CD14-positive monocyte (primary cell): ENCODE results near the gene BYSL. TPM values are rescaled to one million over a fixed set of nuclear protein-coding genes. Genes with fewer than 3 reads are reported as not detected.

Experiments
- DNase-seq, 3 donors: peaks; one replicate each; pipeline ENCODE4 v3.0.0-alpha.2; 2011 to 2022
- H2AFZ ChIP-seq: 2 replicates; pipeline ENCODE4 v1.6.0; 2012; ENCODE audit warnings: mild to moderate bottlenecking, low read depth, low read length, inconsistent platforms; ENCODE audit not compliant: insufficient read depth, poor library complexity, severe bottlenecking
- H3K27ac ChIP-seq, 2 donors: 1 replicate in 1 of 2; 2 replicates in 1 of 2; pipeline ENCODE4 v1.5.1; 2012 to 2013; ENCODE audit warnings: low read length in 2 of 2, control low read depth in 1 of 2, inconsistent platforms in 1 of 2, low read depth in 1 of 2, mild to moderate bottlenecking in 1 of 2
- H3K27me3 ChIP-seq, 2 donors: one replicate each; pipeline versions ENCODE4 v1.6.0 to v1.6.1; 2011 to 2013; ENCODE audit warnings: low read length in 2 of 2; ENCODE audit not compliant: control insufficient read depth in 2 of 2, insufficient read depth in 2 of 2
- H3K36me3 ChIP-seq, 2 donors: replicated peaks in 1 of 2; 1 replicate in 1 of 2; 2 replicates in 1 of 2; pipeline versions ENCODE4 v1.5.1 to v1.6.1; 2012 to 2013; ENCODE audit warnings: low read length in 2 of 2, control low read depth in 1 of 2, inconsistent platforms in 1 of 2, mild to moderate bottlenecking in 1 of 2; ENCODE audit not compliant: insufficient read depth in 2 of 2, control insufficient read depth in 1 of 2
- H3K4me1 ChIP-seq, 2 donors: 1 replicate in 1 of 2; 2 replicates in 1 of 2; pipeline versions ENCODE4 v1.5.1 to v1.6.1; 2012 to 2013; ENCODE audit warnings: low read length in 2 of 2, control low read depth in 1 of 2, inconsistent platforms in 1 of 2, mild to moderate bottlenecking in 1 of 2, moderate library complexity in 1 of 2; ENCODE audit not compliant: insufficient read depth in 2 of 2, control insufficient read depth in 1 of 2
- H3K4me2 ChIP-seq: replicated peaks from 2 replicates; pipeline ENCODE3; 2012; ENCODE audit warnings: low read length, moderate library complexity, mild to moderate bottlenecking; ENCODE audit not compliant: poor library complexity, severe bottlenecking; ENCODE audit errors: extremely low read depth
- H3K4me3 ChIP-seq, 3 experiments: fragments of 200-600 bp in 1 of 3; sonication (generic) in 1 of 3; replicated peaks in 1 of 3; 1 replicate in 2 of 3; 2 replicates in 1 of 3; pipeline ENCODE4 v1.5.1; 2011 to 2013; ENCODE audit warnings: low read length in 3 of 3, mild to moderate bottlenecking in 3 of 3, control low read depth in 2 of 3, low read depth in 2 of 3, inconsistent platforms in 1 of 3, moderate library complexity in 1 of 3
- H3K79me2 ChIP-seq: 2 replicates; pipeline ENCODE4 v1.6.0; 2012; ENCODE audit warnings: mild to moderate bottlenecking, control low read depth, inconsistent platforms, low read length, moderate library complexity; ENCODE audit not compliant: insufficient read depth
- H3K9ac ChIP-seq: 2 replicates; pipeline ENCODE4 v1.6.0; 2017; ENCODE audit warnings: low read length, mild to moderate bottlenecking; ENCODE audit not compliant: insufficient read depth, poor library complexity, severe bottlenecking
- H3K9me3 ChIP-seq, 2 donors: replicated peaks in 1 of 2; 1 replicate in 1 of 2; 2 replicates in 1 of 2; pipeline versions ENCODE4 v1.5.1 to v1.6.1; 2012 to 2013; ENCODE audit warnings: low read length in 2 of 2, control low read depth in 1 of 2; ENCODE audit not compliant: control insufficient read depth in 1 of 2, insufficient read depth in 1 of 2
- H4K20me1 ChIP-seq: 2 replicates; pipeline ENCODE4 v1.6.0; 2012; ENCODE audit warnings: mild to moderate bottlenecking, low read length, control low read depth, moderate library complexity; ENCODE audit not compliant: insufficient read depth
- H3K27ac Mint-ChIP-seq, 7 donors: one replicate each; pipeline ENCODE4 v1.8.0; 2020; ENCODE audit warnings: mild to moderate bottlenecking in 7 of 7, mixed read lengths in 7 of 7, moderate library complexity in 6 of 7, inconsistent platforms in 2 of 7
- H3K27me3 Mint-ChIP-seq, 3 donors: one replicate each; pipeline ENCODE4 v1.8.0; 2021 to 2022; ENCODE audit warnings: low read depth in 3 of 3, mild to moderate bottlenecking in 3 of 3, mixed read lengths in 3 of 3, moderate library complexity in 3 of 3, inconsistent platforms in 1 of 3
- H3K36me3 Mint-ChIP-seq, 2 donors: one replicate each; pipeline ENCODE4 v1.8.0; 2020; ENCODE audit warnings: mixed read lengths in 2 of 2, inconsistent platforms in 1 of 2, mild to moderate bottlenecking in 1 of 2
- H3K4me1 Mint-ChIP-seq: one replicate; pipeline ENCODE4 v1.8.0; 2020; ENCODE audit warnings: mild to moderate bottlenecking, mixed read lengths
- H3K4me3 Mint-ChIP-seq, 2 donors: one replicate each; pipeline ENCODE4 v1.8.0; 2020; ENCODE audit warnings: mild to moderate bottlenecking in 2 of 2, mixed read lengths in 2 of 2, moderate library complexity in 1 of 2
- H3K9me3 Mint-ChIP-seq, 7 donors: one replicate each; pipeline ENCODE4 v1.8.0; 2020 to 2022; ENCODE audit warnings: mixed read lengths in 7 of 7, mild to moderate bottlenecking in 6 of 7, moderate library complexity in 6 of 7, inconsistent platforms in 2 of 7
- CTCF ChIP-seq: fragments of 200-600 bp; IDR thresholded peaks from one replicate; pipeline ENCODE4 v1.8.0; 2022; ENCODE audit warnings: antibody characterized with exemption, mild to moderate bottlenecking
- WGBS: methylation state at CpG from one replicate; pipeline ENCODE4 v1.1.5; 2013; ENCODE audit warnings: missing lambda C conversion rate; ENCODE audit not compliant: insufficient coverage; 5-methylcytosine and 5-hydroxymethylcytosine counted together
- intact Hi-C, 2 donors: fragments of 100-400 bp; cut with micrococcal nuclease; formaldehyde crosslinking; loops; one replicate each; pipeline versions ENCODE4 v1.15.0 to v1.15.1; 2023
- polyA plus RNA-seq, 3 donors: library from polyadenylated mRNA; depleted of rRNA in 1 of 3; unstranded in 2 of 3; stranded (reverse) in 1 of 3; fragments of 300-500 nt in 2 of 3; fragments of >200 nt in 1 of 3; fragmentation: Illumina TruSeq in 2 of 3; gene quantifications; 1 replicate in 2 of 3; 2 replicates in 1 of 3; pipeline ENCODE4 v1.2.3, GENCODE V29; 2012 to 2021

BYSL gene
- polyA plus RNA-seq, 3 donors, result 2.7 to 4.2 (median 3.9) TPM

- peaks cover 28% of the 10 kb centered on the region for H4K20me1 ChIP-seq
- peaks cover 0 to 15% of the 10 kb centered on the region in 2 donors for H3K36me3 Mint-ChIP-seq
- no peak for TF ChIP-seq CTCF
- H3K4me3 Mint-ChIP-seq, result no peak overlapping the region
- H3K9me3 Mint-ChIP-seq, result peaks cover 0 to 3% (median 0%) of the 10 kb centered on the region in 7 donors
- H3K27ac ChIP-seq, result no peak overlapping the region
- H3K4me2 ChIP-seq, result no peak overlapping the region
- intact Hi-C loops, result no loop called here
- H3K27me3 ChIP-seq, result no peaks in the 10 kb centered on the region
- peak in 2 of 3 donors; percentile 33 to 57 for DNase-seq
- no peak overlapping the region for H2AFZ ChIP-seq
- no peak overlapping the region for H3K4me3 ChIP-seq
- H3K27me3 Mint-ChIP-seq, result peaks cover 0 to 1% (median 0%) of the 10 kb centered on the region in 3 donors
- peaks cover 46% of the 10 kb centered on the region for H3K79me2 ChIP-seq
- H3K4me1 Mint-ChIP-seq, result peaks cover 41% of the 10 kb centered on the region
- H3K27ac Mint-ChIP-seq, result peak overlapping the region in 4 of 7 donors; percentile 20 to 74 (median 40)
- H3K9ac ChIP-seq, result no peak overlapping the region
- no peaks in the 10 kb centered on the region for H3K36me3 ChIP-seq
- H3K4me1 ChIP-seq, result peaks cover 43 to 54% of the 10 kb centered on the region in 2 donors
- no peaks in the 10 kb centered on the region for H3K9me3 ChIP-seq
Measured at GRCh38 chr6:41943456-41943855, 22.2 kb downstream of the BYSL start.

- Mint-ChIP-seq H3K9me3 (peaks cover 0 to 3% (median 0%) of the 10 kb centered on the region in 7 donors), H3K4me3 (no peak overlapping the region), H3K4me1 (peaks cover 13% of the 10 kb centered on the region), H3K27ac (peak overlapping the region in 1 of 7 donors; percentile 45), H3K36me3 (no peaks in the 10 kb centered on the region), H3K27me3 (peaks cover 0 to 3% (median 2%) of the 10 kb centered on the region in 3 donors)
- Histone ChIP-seq H2AFZ (no peak overlapping the region), H3K9me3 (no peaks in the 10 kb centered on the region), H3K79me2 (peaks cover 10% of the 10 kb centered on the region), H3K27me3 (no peaks in the 10 kb centered on the region), H3K27ac (no peak overlapping the region), H3K36me3 (no peaks in the 10 kb centered on the region), H3K4me3 (no peak overlapping the region), H4K20me1 (no peaks in the 10 kb centered on the region), H3K4me1 (peaks cover 15 to 22% of the 10 kb centered on the region in 2 donors), H3K4me2 (no peak overlapping the region), H3K9ac (no peak overlapping the region)
- intact Hi-C loops, result loop anchor here in 1 of 2 donors (2.0 kb wide), 1 partner anchor 17 kb away; no protein-coding TSS in a partner anchor
- DNase-seq, result no peak
- 87% methylated on average over 10 of the region's 10 CpGs for WGBS
- TF ChIP-seq CTCF, result no peak
Measured at GRCh38 chr6:41947581-41948220, 26.4 kb downstream of the BYSL start.
